Stimulated activated CD8-positive, alpha-beta memory T cell treated with anti-CD3 and anti-CD28 coated beads, Interleukin-4, amount 100 ng/mL, for 1 hour (primary cell): Measurements from ENCODE around the gene ODF2.
"Not testable (repeated sequence)": the region's sequence is repeated elsewhere in the genome, so short reads cannot be mapped to it uniquely, and the experiment has no call there.

ENCODE experiments used
- DNase-seq, 2 donors: peaks; one replicate each; pipeline ENCODE4 v3.0.0-alpha.2; 2020; ENCODE audit warnings: low read depth in 2 of 2, low spot score in 1 of 2

The ODF2 gene

DNA sequence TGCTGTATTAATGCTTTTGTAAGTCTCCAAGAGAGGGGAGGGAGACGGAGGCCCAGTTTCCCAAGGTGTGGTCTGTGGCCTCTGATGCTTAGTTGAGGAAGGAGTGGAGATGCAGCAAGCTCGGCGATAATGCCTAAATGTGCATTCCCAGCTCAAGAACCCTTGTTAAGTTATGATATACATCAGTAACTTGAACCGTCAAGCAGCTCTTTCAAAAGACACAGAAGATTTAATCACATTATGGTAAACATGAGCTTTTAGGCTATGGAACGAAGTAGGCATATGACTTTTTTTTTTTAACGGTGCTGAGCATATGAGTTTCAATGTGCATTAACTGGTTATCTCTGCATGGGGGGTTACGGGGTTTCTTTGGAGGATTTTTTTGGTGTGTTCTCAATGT, 26.4 kb downstream of the ODF2 start:
- DNase-seq: no peak

DNA sequence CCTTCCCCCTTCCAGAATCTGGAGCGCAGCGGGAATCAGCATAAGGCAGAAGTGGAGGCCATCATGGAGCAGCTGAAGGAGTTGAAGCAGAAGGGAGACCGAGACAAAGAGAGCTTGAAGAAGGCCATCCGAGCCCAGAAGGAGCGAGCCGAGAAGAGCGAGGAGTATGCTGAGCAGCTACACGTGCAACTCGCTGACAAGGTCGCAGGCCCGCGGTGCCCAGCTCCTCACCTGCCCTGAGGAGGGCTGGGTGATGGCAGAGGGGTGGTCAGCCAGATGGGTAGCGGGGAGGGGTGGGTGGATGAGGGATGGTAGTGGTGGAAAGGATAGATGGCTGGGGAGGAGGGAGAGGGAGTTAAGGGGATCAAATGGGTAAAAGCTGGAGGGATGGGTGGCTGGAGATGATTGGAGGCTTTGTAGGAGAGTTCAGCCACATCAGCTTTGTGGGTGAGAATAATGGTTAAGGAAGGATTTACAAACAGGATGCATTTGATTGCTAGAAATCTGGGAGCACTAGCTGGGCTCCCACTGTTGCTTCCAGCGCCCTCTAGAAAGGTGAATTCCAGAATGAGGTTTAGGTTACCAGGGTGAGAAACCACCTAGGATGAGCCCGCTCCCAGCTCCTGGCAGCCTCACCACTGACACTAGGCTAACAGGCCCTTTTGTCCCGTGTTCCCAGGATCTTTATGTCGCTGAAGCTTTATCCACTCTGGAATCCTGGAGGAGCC, 29.0 kb downstream of the ODF2 start:
- DNase-seq: no peak

DNA sequence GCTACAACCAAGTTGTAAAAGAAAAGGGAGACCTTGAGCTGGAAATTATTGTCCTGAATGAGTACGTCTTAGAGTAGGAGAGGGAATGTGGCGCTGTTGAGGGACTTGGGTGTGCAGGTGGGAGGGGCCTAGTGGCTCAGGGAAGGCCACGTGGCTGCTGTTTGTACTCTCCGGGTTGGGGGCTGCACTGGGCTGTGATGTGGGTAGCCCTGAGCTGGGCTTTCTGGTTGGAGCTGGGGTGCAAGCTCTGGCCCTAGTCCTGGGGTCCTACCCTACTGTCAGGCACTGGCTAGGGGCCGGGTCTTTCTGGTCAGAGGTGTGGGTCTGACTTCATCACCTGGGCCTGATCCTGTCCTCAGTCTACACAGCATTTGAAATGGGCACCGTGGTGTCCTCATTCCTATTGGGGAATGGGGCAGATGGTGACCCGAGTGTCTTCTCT, 29.6 kb downstream of the ODF2 start:
- DNase-seq: no peak

DNA sequence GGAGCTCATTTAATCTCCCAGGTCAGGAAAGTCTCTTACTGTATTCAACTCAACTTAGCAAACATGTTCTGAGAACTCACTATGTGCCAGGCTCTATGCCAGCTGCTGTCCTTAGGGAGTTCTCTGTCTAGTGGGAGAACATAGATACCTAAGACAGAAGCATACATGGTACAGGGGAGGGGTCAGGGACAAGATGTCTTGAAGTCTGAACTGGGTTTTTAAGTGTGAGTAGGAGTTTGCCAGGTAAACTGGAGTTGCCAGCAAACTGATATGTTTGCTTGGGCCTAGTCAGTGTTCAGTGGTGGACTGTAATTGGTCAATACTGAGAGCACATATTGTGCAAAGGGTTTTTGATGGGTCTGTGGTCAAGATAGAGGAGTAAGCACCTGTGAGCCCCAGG, 30.4 kb downstream of the ODF2 start:
- no peak for DNase-seq

DNA sequence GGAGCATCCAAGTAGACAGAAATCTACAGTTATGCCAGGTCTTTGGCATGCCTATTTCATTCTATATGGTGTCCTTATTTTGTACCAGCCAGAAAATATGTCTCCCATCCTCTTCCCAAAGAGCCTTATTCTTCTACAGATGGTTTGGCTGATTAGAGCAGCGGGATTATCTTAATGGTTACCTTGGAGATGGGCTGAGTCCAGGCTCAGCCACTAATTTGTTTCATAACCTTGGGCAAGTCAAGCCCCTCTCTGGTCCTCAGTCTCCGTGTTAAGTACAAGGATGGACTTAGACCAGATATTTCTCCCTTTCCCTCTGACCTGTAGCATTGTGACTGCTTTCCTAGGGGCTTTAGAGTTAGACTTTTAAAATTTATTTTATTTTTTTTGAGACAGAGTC, 37.6 kb downstream of the ODF2 start:
- DNase-seq: no peak

DNA sequence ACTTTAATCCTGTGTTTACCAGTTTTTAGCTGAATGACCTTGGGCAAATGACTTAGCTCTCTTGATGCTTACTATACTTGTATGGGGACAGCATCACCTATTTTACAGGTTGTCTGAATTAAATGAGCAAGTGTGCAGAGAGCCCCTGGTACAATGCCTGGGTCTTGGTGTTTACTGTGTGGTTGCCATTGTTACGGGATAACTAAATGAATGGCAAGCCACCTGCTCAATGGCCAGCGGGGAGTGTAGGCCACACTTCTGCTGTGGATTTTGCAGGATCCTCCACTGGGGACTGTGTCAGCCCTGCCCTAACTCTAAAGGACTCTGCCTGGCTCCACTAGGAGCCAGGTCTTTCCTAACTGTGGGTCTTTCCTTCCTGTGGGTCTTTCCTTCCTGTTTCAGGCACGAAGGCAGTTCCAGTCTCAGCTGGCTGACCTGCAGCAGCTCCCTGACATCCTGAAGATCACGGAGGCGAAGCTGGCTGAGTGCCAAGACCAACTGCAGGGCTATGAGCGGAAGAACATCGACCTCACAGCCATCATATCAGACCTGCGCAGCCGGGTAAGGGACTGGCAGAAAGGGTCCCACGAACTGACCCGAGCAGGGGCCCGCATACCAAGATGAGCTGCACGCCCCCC, 38.4 kb downstream of the ODF2 start:
- no peak for DNase-seq

DNA sequence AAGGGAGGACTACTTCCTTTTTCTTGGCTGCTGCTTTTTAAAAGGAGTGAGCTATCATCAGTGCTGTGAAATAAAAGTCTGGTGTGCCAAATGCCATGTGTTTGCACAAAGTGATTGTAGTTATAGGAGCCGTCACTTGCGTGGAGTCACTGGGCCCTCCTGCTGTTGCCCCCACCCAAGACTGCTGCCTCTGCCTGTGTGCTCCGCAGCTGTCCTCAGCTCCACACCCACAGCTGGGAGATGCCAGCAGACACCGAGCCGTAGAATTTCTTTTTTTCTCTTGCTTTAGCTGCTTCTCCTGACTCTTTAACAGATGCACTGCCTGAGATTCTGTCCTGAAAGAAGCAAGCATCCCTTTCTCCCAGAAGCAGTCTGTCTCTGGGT, 38.9 kb downstream of the ODF2 start:
- no peak for DNase-seq

DNA sequence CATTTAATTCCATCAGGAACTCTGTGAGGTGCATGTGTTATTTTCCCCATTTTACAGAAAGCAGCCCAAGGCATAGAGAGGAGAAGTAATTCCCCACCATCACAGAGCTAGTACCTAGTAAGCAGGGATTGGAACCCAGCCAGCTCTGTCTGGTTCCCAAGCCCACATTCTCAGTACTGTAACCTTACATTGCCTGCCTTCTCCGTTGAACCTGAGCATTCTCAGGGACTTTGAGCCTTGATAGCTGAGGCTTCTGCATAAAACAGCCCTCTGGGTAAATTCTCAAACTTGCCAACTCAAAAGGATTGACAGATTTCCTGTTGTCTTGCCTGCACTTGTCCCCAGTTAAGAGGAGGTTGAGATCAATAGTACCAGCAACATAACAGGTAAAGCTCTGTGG, 39.5 kb downstream of the ODF2 start:
- DNase-seq: no peak

DNA sequence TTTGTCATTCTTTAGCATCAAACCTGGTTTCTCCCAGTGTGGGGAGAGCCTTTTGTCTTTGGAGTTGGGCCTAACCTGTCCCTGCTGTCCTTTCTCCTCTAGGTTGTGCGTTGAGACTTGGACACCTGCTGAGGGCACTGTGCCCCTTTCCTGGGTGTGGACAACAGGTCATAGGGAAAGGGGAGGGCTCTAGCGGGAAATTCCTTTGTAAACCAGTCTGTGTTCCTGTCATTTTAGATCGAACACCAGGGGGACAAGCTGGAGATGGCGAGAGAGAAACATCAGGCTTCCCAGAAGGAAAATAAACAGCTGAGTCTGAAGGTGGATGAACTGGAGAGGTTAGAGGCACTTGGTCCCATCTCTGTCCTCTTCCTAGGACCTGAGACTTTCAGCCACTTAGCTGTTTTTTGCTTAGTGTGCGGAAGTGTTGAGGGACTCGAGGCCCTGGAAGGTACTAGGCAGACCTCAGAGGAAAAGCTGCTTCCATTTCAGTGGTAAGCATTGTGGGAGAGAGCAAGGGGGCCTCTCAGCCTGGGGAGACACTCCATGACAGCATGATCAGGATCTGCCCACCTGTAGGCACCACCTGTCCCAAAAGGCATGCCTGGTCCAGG, 40.1 kb downstream of the ODF2 start:
- DNase-seq: no peak

DNA sequence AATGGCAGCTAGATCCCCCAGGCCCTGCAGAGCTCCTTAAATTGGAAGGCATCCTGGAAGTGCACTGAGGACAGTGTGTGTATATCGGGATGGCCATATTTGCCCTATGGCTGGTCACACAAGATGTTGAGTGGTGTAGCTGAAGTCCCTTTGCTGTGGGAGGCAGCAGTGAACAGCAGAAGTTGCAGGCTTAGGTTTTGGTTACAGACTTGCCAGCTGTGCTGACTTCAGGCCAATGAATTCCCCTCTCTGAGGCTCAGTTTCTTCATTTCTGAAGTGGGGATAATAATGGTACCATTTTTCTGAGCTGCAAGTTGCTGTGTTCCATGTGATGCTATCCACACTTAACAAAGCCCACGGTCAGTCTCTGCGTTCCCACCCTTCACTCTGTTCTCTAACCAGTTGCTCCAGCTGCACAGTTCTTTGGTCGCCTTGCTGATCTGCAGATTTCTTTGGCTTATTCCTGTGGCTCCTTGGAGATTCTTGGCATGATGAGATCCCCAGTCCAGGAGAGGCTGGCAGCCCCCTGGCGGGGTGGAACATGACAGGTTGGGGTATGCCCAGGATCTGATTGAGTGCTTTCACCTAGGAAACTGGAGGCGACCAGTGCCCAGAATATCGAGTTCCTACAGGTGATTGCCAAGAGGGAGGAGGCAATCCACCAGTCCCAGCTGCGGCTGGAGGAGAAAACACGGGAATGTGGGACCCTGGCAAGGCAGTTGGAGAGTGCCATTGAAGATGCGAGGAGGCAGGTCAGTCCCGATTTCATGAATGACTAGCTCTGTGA, 42.2 kb downstream of the ODF2 start:
- no peak for DNase-seq

DNA sequence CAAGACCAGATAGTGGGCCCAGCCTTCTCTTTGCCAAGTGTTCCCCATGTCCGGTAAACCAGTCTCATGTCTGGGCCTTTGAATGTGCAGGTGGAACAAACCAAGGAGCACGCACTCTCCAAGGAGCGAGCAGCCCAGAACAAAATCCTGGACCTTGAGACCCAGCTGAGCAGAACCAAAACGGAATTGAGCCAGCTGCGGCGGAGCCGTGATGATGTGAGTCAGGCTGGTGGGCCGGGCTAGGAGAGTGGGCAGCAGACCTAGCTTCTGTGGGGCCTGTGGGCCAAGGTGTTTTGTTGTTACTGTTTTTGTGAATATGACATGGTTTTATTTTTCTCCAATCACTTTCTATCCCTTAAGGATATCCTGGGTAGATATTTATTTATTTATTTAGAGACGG, 43.1 kb downstream of the ODF2 start:
- DNase-seq: no peak

DNA sequence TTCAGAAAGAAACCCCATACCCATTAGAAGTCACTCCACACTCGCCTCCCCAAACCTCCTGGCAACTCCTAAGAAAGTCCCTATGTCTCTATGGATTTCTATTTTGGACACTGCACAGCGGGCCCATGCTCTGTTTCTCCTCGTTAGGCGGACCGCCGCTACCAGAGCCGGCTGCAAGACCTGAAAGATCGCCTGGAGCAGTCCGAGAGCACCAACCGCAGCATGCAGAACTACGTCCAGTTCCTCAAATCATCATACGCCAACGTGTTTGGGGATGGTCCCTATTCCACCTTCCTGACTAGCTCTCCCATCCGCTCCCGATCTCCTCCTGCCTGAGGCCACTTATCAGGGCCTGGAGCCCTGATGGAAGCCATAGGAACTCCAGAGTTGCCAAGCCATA, 44.1 kb downstream of the ODF2 start:
- no peak for DNase-seq

DNA sequence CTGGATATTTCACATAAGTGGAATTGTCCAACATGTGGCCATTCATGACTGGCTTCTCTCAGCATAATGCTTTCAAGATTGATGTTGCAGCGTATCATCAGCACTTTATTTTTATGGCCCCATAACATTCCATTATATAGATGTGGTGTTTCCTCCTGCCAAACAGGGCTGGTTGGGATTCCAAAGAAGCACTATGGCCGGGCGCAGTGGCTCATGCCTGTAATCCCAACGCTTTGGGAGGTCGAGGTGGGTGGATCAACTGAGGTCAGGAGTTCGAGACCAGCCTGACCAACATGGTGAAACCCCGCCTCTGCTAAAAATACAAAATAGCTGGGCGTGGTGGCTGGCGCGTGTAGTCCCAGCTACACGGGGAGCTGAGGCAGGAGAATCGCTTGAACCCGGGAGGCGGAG, 47.6 kb downstream of the ODF2 start:
- DNase-seq: not testable (repeated sequence)

DNA sequence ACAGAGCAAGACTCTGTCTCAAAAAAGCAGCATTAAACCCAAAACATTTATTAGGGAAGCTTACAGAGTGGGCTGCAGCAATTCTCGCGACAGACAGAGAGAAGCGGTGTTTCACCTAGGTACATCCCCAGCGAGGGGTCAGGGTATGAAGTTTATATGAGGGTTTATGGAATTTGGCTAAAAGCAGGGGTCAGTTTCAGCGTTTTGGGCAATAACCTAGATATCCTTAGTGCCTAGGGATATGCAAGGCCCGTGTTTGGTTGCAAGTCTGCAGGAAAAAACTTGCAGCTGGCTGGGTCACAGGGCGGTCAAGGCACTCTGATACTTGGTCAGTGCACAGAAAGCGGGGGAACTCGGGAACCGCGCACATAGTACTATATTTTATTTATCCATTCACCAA, 48.1 kb downstream of the ODF2 start:
- no peak for DNase-seq

DNA sequence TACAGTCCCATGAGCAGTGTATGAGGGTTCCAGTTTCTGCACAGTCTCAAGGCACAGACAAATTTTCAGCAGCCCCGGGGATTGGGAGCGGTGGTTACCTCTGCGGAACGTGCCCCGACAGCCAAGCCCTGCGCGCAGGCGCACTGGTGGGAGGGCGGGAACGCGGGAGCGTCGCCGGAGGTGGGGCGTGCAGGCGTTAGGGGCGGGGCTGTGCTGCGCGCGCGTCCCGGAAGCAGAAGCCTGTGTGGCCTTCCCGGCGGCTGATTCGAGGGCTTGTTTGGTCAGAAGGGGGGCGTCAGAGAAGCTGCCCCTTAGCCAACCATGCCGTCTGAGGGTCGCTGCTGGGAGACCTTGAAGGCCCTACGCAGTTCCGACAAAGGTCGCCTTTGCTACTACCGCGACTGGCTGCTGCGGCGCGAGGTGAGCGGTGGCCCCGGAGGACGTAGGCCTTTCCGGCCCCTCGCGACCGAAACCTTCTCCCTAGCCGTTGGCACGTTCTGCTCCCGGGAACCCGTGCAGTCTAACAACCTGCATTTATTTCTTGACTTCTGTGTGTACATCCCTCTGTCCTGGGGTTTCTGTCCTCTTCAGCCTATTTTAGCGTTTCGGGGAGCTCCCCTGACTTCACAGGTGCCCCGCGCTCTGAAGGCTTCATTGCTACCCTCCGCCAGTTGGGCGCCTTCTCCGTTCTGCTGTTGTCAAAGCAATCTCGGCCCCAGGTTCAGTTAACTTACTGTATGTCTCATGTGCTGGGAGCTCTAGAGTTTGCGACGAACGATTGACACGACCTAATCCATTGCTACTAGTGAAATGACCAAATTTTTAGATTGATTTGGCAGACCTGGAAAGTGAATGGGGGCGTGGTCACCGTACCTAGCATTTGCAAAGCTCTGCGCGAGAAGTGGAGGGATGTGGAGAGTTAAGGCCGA, 48.9 kb downstream of the ODF2 start, which contains the start of gene GLE1:
Gene GLE1, plus strand, starts transcription at position 235 of the 929 bp plus-strand sequence. Its CDS starts 87 bp downstream, at position 322.
- DNase-seq: peak; percentile 94

DNA sequence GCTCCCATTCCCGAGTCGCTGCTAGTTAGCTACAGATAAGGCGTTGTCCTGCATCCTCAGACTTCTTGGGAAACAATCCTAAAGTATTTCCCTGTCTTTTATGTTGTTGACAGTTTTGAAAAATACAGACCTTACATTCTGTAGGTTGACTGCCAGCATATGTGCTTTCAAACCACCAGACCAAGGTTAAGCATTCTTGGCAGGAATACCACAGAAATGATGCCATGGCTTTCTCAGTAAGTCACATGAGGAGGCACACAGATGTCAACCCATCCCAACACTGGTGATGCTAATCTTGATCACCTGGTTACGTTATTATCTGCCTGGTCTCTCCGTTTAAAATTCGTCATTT, 49.6 kb downstream of the ODF2 start:
- no peak for DNase-seq

DNA sequence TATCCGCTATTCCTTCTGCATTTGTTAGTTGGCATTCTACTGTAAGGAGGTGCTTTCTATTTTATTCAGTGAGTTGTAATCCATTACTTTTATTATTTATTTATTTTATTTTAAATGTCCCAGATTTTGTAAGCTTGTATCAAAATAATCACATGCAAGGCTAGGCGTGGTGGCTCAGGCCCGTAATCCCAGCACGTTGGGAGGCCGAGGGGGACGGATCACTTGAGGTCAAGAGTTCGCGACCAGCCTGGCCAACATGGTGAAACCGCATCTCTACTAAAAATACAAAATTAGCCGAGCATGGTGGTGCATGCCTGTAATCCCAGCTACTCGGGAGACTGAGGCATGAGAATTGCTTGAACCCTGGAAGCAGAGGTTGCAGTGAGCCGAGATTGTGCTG, 50.1 kb downstream of the ODF2 start:
- not testable (repeated sequence) for DNase-seq

DNA sequence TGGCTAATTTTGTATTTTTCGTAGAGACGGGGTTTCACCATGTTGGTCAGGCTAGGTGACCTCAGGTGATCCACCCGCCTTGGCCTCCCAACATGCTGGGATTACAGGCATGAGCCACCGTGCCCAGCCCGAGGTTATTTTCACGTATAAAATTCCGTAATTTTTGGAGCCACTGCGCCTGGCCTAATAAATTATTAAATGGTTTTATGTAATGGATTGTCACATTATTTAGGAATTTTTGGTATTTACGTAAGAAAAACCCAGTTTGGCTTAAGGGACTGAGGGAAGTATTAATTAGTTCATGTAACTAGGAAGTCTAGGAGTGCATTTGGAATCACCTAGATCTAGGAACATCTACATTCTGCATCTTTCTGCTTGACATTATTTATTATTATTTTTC, 57.0 kb downstream of the ODF2 start:
- DNase-seq: no peak

DNA sequence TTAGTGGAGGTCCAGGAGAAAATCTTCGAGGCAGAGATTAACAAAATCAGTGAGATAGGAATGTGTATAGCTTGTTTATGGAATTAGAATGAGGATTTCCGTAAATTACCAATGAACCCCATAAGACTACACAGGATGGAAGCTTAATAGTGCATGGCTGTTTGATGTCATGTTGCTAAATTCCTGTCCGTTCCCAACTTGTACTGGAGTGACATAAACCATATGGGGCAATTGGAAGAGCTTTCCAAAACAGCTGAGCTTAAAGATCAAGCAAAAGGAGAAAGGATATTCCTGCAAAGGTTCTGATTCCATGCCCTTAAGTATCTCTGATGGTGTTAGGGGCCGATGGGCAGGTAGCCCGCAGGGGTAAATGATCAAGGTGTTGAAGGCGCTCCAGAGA, 66.2 kb downstream of the ODF2 start:
- no peak for DNase-seq

DNA sequence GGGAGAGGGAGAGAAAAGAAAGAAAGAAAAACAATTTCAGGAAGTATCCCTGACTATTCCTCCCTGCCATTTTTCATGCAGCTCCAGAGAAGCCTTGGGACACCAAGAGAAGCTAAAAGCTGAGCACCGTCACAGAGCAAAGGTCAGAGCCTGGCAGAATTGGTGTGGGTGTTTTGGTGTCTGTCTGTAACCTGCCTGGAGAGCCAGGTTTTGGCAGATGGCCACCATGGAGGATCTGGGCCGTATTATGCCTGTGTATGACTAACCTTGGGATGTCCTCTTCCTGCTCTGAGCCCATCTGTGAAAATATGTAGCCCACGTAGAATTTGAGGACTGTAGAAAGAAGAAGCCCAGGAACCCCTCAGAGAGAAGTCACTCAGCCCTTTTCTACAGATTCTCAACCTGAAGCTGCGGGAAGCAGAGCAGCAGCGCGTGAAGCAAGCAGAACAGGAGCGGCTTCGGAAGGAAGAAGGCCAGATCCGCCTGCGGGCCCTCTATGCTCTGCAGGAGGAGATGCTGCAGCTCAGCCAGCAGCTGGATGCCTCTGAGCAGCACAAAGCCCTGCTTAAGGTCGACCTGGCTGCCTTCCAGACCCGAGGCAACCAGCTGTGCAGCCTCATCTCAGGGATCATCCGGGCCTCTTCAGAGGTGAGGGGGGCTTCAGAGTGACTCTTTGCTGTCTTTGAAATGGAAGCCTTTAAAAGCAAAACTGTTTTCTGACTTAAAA, 67.6 kb downstream of the ODF2 start:
- no peak for DNase-seq
